ENCODE data around the gene LRCH1.

DNA sequence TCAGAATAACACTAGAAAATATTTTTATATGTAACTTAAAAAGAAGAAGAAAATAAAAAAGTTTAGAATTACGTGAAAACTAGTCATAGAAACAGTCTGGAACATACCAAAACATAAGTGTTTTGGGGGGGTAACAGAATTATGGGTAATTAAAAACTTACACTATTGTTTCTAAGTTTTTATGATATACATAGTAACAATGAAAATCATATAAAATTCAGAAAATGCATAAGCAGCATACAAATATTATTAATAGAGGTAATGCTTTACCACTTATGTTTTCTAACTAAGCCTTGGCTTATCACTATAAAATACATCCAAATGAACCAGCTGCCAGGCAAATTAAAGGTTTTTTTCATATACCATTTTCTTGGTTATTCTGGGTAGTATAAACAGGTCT is 229.1 kb downstream of the LRCH1 start:
- TF ChIP-seq, protein P1, sequence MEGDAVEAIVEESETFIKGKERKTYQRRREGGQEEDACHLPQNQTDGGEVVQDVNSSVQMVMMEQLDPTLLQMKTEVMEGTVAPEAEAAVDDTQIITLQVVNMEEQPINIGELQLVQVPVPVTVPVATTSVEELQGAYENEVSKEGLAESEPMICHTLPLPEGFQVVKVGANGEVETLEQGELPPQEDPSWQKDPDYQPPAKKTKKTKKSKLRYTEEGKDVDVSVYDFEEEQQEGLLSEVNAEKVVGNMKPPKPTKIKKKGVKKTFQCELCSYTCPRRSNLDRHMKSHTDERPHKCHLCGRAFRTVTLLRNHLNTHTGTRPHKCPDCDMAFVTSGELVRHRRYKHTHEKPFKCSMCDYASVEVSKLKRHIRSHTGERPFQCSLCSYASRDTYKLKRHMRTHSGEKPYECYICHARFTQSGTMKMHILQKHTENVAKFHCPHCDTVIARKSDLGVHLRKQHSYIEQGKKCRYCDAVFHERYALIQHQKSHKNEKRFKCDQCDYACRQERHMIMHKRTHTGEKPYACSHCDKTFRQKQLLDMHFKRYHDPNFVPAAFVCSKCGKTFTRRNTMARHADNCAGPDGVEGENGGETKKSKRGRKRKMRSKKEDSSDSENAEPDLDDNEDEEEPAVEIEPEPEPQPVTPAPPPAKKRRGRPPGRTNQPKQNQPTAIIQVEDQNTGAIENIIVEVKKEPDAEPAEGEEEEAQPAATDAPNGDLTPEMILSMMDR (IDR thresholded peaks at IDR 0.05; ENCODE audit: borderline replicate concordance, extremely low read depth, low read length, poor library complexity, severe bottlenecking), result no peak
- no peak for TF ChIP-seq EZH2 (IDR thresholded peaks at IDR 0.05; ENCODE audit: borderline replicate concordance, low read depth, low read length, severe bottlenecking)
